Trophoblast cell (in vitro differentiated cells and primary cell): Measurements from ENCODE around the gene CD2AP.
A peak's percentile ranks its signal among the peaks of the same experiment; 100 is the strongest.

Experiments used
- DNase-seq, 2 donors: peaks; one replicate each; pipeline ENCODE4 v3.0.0-alpha.2; 2016
- H2AFZ ChIP-seq: 2 replicates; pipeline ENCODE4 v1.6.1; 2013; ENCODE audit warnings: low read length, moderate library complexity, mild to moderate bottlenecking; ENCODE audit not compliant: insufficient read depth, poor library complexity
- H2AK5ac ChIP-seq: 2 replicates; pipeline ENCODE4 v1.6.1; 2013; ENCODE audit warnings: mild to moderate bottlenecking, low read length
- H2BK120ac ChIP-seq: 2 replicates; pipeline ENCODE4 v1.6.1; 2013; ENCODE audit warnings: low read length, mild to moderate bottlenecking, moderate library complexity; ENCODE audit not compliant: insufficient read depth, poor library complexity
- H2BK12ac ChIP-seq: 2 replicates; pipeline ENCODE4 v1.6.1; 2013; ENCODE audit warnings: mild to moderate bottlenecking, low read length, moderate library complexity
- H2BK5ac ChIP-seq: 2 replicates; pipeline ENCODE4 v1.6.1; 2013; ENCODE audit warnings: low read length, low read depth, moderate library complexity, mild to moderate bottlenecking; ENCODE audit not compliant: poor library complexity
- H3K14ac ChIP-seq: 2 replicates; pipeline ENCODE4 v1.6.1; 2013; ENCODE audit warnings: mild to moderate bottlenecking, low read length
- H3K18ac ChIP-seq: 2 replicates; pipeline ENCODE4 v1.6.1; 2013; ENCODE audit warnings: mild to moderate bottlenecking, low read length
- H3K23ac ChIP-seq: 2 replicates; pipeline ENCODE4 v1.6.1; 2013; ENCODE audit warnings: low read length
- H3K27ac ChIP-seq: 2 replicates; pipeline ENCODE4 v1.5.1; 2013; ENCODE audit warnings: low read depth, mild to moderate bottlenecking, inconsistent platforms, low read length, moderate library complexity
- H3K27me3 ChIP-seq: 2 replicates; pipeline ENCODE4 v1.6.1; 2013; ENCODE audit warnings: inconsistent platforms, mild to moderate bottlenecking, low read length, moderate library complexity; ENCODE audit not compliant: insufficient read depth
- H3K36me3 ChIP-seq, 2 experiments: 1 replicate in 1 of 2; 2 replicates in 1 of 2; pipeline ENCODE4 v1.6.1; 2013; ENCODE audit warnings: low read length in 2 of 2, mild to moderate bottlenecking in 2 of 2, moderate library complexity in 1 of 2; ENCODE audit not compliant: insufficient read depth in 2 of 2, control insufficient read depth in 1 of 2
- H3K4ac ChIP-seq: 2 replicates; pipeline ENCODE4 v1.6.1; 2013; ENCODE audit warnings: low read depth, mild to moderate bottlenecking, low read length, moderate library complexity
- H3K4me1 ChIP-seq, 2 experiments: 1 replicate in 1 of 2; 2 replicates in 1 of 2; pipeline ENCODE4 v1.6.1; 2013; ENCODE audit warnings: low read length in 2 of 2, mild to moderate bottlenecking in 2 of 2, moderate library complexity in 1 of 2; ENCODE audit not compliant: insufficient read depth in 2 of 2, control insufficient read depth in 1 of 2
- H3K4me2 ChIP-seq: 2 replicates; pipeline ENCODE4 v1.6.1; 2013; ENCODE audit warnings: inconsistent platforms, mild to moderate bottlenecking, low read length, moderate library complexity
- H3K4me3 ChIP-seq: 2 replicates; pipeline ENCODE4 v1.5.1; 2013; ENCODE audit warnings: mild to moderate bottlenecking, low read depth, low read length, inconsistent platforms
- H3K79me1 ChIP-seq: one replicate; pipeline ENCODE4 v1.6.1; 2013; ENCODE audit warnings: low read length
- H3K79me2 ChIP-seq: 2 replicates; pipeline ENCODE4 v1.6.1; 2013; ENCODE audit warnings: low read length, mild to moderate bottlenecking; ENCODE audit not compliant: control insufficient read depth, insufficient read depth, poor library complexity
- H3K9ac ChIP-seq: 2 replicates; pipeline ENCODE4 v1.6.1; 2013; ENCODE audit warnings: mild to moderate bottlenecking, low read length
- H3K9me3 ChIP-seq: 2 replicates; pipeline ENCODE4 v1.6.1; 2013; ENCODE audit warnings: low read depth, mild to moderate bottlenecking, control low read depth, inconsistent platforms, low read length; ENCODE audit not compliant: insufficient read depth
- H4K12ac ChIP-seq: 2 replicates; pipeline ENCODE4 v1.6.1; 2013; ENCODE audit warnings: low read depth, mild to moderate bottlenecking, low read length, moderate library complexity
- H4K8ac ChIP-seq: 2 replicates; pipeline ENCODE4 v1.6.1; 2013; ENCODE audit warnings: low read depth, mild to moderate bottlenecking, low read length, moderate library complexity
- H4K91ac ChIP-seq: one replicate; pipeline ENCODE4 v1.6.1; 2013; ENCODE audit warnings: low read depth, mild to moderate bottlenecking, low read length, moderate library complexity
- WGBS: extraction: QIAGEN DNeasy Blood & Tissue Kit; methylation state at CpG from one replicate; pipeline ENCODE4 v1.1.7; 2013; ENCODE audit warnings: missing lambda C conversion rate; ENCODE audit not compliant: insufficient read length, insufficient coverage; ENCODE audit errors: extremely low coverage; 5-methylcytosine and 5-hydroxymethylcytosine counted together

The CD2AP gene

GRCh38 chr6:47595785-47596184, 118.2 kb downstream of the CD2AP start:
- Histone ChIP-seq H3K14ac (no peak overlapping the region), H3K79me2 (no peaks in the 10 kb centered on the region), H2BK120ac (no peak overlapping the region), H3K18ac (no peak overlapping the region), H3K27me3 (no peaks in the 10 kb centered on the region), H2AFZ (no peak overlapping the region), H3K4ac (no peak overlapping the region), H2BK5ac (no peak overlapping the region), H2BK12ac (no peak overlapping the region), H2AK5ac (no peak overlapping the region), H3K4me1 (no peaks in the 10 kb centered on the region), H3K9me3 (no peaks in the 10 kb centered on the region), H3K27ac (no peak overlapping the region), H3K4me2 (no peak overlapping the region), H3K9ac (no peak overlapping the region), H4K91ac (no peak overlapping the region), H4K8ac (no peak overlapping the region), H4K12ac (no peak overlapping the region), H3K79me1 (no peaks in the 10 kb centered on the region), H3K4me3 (no peak overlapping the region), H3K23ac (no peak overlapping the region), H3K36me3 (peaks cover 7 to 16% of the 10 kb centered on the region in 2 experiments)
- no CpG with 5 or more reads among the region's 1 CpG for WGBS
- DNase-seq = peak; percentile 42 to 69

GRCh38 chr6:47598367-47598766, 120.8 kb downstream of the CD2AP start:
- no peak overlapping the region for H3K4ac ChIP-seq
- no peak overlapping the region for H2BK120ac ChIP-seq
- H3K79me2 ChIP-seq = no peaks in the 10 kb centered on the region
- no peak overlapping the region for H2BK5ac ChIP-seq
- H3K36me3 ChIP-seq = peaks cover 7 to 14% of the 10 kb centered on the region in 2 experiments
- H3K4me2 ChIP-seq = no peak overlapping the region
- no peak overlapping the region for H4K12ac ChIP-seq
- no peak overlapping the region for H3K4me3 ChIP-seq
- H4K8ac ChIP-seq = no peak overlapping the region
- H2AK5ac ChIP-seq = no peak overlapping the region
- no peaks in the 10 kb centered on the region for H3K79me1 ChIP-seq
- no peaks in the 10 kb centered on the region for H3K4me1 ChIP-seq
- H3K9me3 ChIP-seq = no peaks in the 10 kb centered on the region
- H3K9ac ChIP-seq = no peak overlapping the region
- no peak overlapping the region for H3K18ac ChIP-seq
- H4K91ac ChIP-seq = no peak overlapping the region
- no peak overlapping the region for H2AFZ ChIP-seq
- H3K27me3 ChIP-seq = no peaks in the 10 kb centered on the region
- no peak for DNase-seq
- H3K14ac ChIP-seq = no peak overlapping the region
- H3K27ac ChIP-seq = no peak overlapping the region
- no peak overlapping the region for H2BK12ac ChIP-seq
- WGBS = no CpG with 5 or more reads among the region's 4 CpGs
- H3K23ac ChIP-seq = no peak overlapping the region

- no peak overlapping the region for H2BK120ac ChIP-seq
- H3K4me2 ChIP-seq = no peak overlapping the region
- no peak overlapping the region for H3K18ac ChIP-seq
- no peak overlapping the region for H2BK12ac ChIP-seq
- no peak overlapping the region for H2BK5ac ChIP-seq
- no peak overlapping the region for H2AK5ac ChIP-seq
- DNase-seq = no peak
- WGBS = no CpG with 5 or more reads among the region's 1 CpG
- H3K79me2 ChIP-seq = no peaks in the 10 kb centered on the region
- H3K27ac ChIP-seq = no peak overlapping the region
- H4K8ac ChIP-seq = no peak overlapping the region
- no peak overlapping the region for H3K4me3 ChIP-seq
- H3K14ac ChIP-seq = no peak overlapping the region
- peaks cover 7 to 15% of the 10 kb centered on the region in 2 experiments for H3K36me3 ChIP-seq
- no peak overlapping the region for H4K91ac ChIP-seq
- H3K4ac ChIP-seq = no peak overlapping the region
- H3K9ac ChIP-seq = no peak overlapping the region
- no peaks in the 10 kb centered on the region for H3K79me1 ChIP-seq
- H4K12ac ChIP-seq = no peak overlapping the region
- H3K27me3 ChIP-seq = no peaks in the 10 kb centered on the region
- no peak overlapping the region for H2AFZ ChIP-seq
- no peaks in the 10 kb centered on the region for H3K4me1 ChIP-seq
- no peak overlapping the region for H3K23ac ChIP-seq
- no peaks in the 10 kb centered on the region for H3K9me3 ChIP-seq
These were observed 121.9 kb downstream of the CD2AP start for GRCh38 chr6:47599512-47599911.

- no peaks in the 10 kb centered on the region for H3K27me3 ChIP-seq
- no peak overlapping the region for H2AK5ac ChIP-seq
These were observed 125.6 kb downstream of the CD2AP start for GRCh38 chr6:47603227-47603626.

More at GRCh38 chr6:47603227-47603626, 125.6 kb downstream of the CD2AP start:
- Histone ChIP-seq H3K79me1 (no peaks in the 10 kb centered on the region), H3K4me2 (no peak overlapping the region), H2BK120ac (no peak overlapping the region), H2BK5ac (no peak overlapping the region), H2BK12ac (no peak overlapping the region), H3K23ac (no peak overlapping the region), H4K12ac (no peak overlapping the region), H3K9ac (no peak overlapping the region), H3K18ac (no peak overlapping the region), H4K91ac (no peak overlapping the region), H3K4ac (no peak overlapping the region), H3K4me3 (no peak overlapping the region), H3K27ac (no peak overlapping the region), H2AFZ (no peak overlapping the region), H3K4me1 (no peaks in the 10 kb centered on the region), H3K79me2 (no peaks in the 10 kb centered on the region), H4K8ac (no peak overlapping the region), H3K36me3 (peaks cover 0 to 4% of the 10 kb centered on the region in 2 experiments), H3K9me3 (no peaks in the 10 kb centered on the region), H3K14ac (no peak overlapping the region)
- no CpG with 5 or more reads among the region's 1 CpG for WGBS
- DNase-seq = no peak
